ENCODE results near the gene SBF2. TPM values are rescaled to one million over a fixed set of nuclear protein-coding genes. Genes with fewer than 3 reads are reported as not detected.

Gene SBF2
- polyA plus RNA-seq, 1 donor (not counting 4 experiments of a cell fraction or from before 2014, with no cell fraction given) = 24.5 TPM

- no peaks in the 10 kb centered on the region for H3K9me1 ChIP-seq (ENCODE audit: control insufficient read depth, extremely low read depth, insufficient read depth, low read length)
- H3K79me2 ChIP-seq (ENCODE audit: control insufficient read depth, insufficient read depth, low read length) = no peaks in the 10 kb centered on the region
- no peaks in the 10 kb centered on the region for H4K20me1 ChIP-seq (ENCODE audit: control insufficient read depth, extremely low read depth, insufficient read depth, low read length)
- no peak overlapping the region for H3K4me2 ChIP-seq (ENCODE audit: control insufficient read depth, extremely low read depth, insufficient read depth, low read depth, low read length)
- H3K27me3 ChIP-seq (ENCODE audit: control insufficient read depth, extremely low read depth, insufficient read depth, low read length) = no peaks in the 10 kb centered on the region
- dilution Hi-C loops (cut with MboI; ENCODE audit: extremely low pct_ligation_motif_present, low sequenced_read_pairs) = no loop called here
- FAIRE-seq (no peak), DNase-seq (ENCODE audit: low read depth, low spot score) (no peak)
- no peak overlapping the region for H3K4me3 ChIP-seq (ENCODE audit: control insufficient read depth in 2 of 3, extremely low read depth in 1 of 3, insufficient read depth in 2 of 3, low read depth in 1 of 3, low read length in 3 of 3)
- no peaks in the 10 kb centered on the region for H3K4me1 ChIP-seq (ENCODE audit: control insufficient read depth, extremely low read depth, insufficient read depth, low read length)
- no peak overlapping the region for H3K27ac ChIP-seq (ENCODE audit: control insufficient read depth, insufficient read depth, low read length)
- no peak for TF ChIP-seq CTCF (optimal IDR thresholded peaks at IDR 0.05 in 1 of 3, IDR thresholded peaks at IDR 0.05 in 1 of 3, conservative IDR thresholded peaks at IDR 0.05 in 1 of 3; ENCODE audit: extremely low read depth in 1 of 3, insufficient read depth in 2 of 3, low read length in 3 of 3)
- no peak for TF ChIP-seq EZH2 (IDR thresholded peaks at IDR 0.05; ENCODE audit: low read length)
- no peak overlapping the region for H2AFZ ChIP-seq (ENCODE audit: control insufficient read depth, low read length)
- no peak overlapping the region for H3K9ac ChIP-seq (ENCODE audit: control insufficient read depth, extremely low read depth, insufficient read depth, low read length)
- peaks cover 5 to 9% of the 10 kb centered on the region in 2 experiments for H3K36me3 ChIP-seq (ENCODE audit: control insufficient read depth in 2 of 2, extremely low read depth in 1 of 2, insufficient read depth in 2 of 2, low read length in 2 of 2)
- H3K9me3 ChIP-seq (ENCODE audit: control insufficient read depth, low read depth, low read length) = no peaks in the 10 kb centered on the region
Observed at GRCh38 chr11:9962722-9963121, 331.3 kb downstream of the SBF2 start.

DNA sequence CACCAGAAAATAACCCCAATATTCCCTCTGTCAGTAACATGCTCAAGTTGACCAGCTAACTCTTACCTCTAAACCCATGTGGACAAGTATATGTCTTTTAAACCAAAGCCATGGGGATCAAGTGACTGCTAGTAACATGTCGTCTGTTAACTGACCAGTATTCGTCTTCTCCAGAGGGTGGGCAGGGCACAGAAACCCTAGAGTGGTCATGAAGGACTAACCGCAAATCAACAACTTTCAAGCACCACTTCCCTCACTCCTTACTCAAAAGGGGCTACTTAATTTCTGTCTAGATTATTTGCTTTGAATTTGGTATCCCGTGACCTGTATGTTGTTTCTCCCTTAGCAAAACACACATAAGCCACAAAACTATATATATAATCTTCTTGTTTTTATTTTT is 336.9 kb downstream of the SBF2 start:
- H3K9me1 ChIP-seq (ENCODE audit: control insufficient read depth, extremely low read depth, insufficient read depth, low read length) = no peaks in the 10 kb centered on the region
- H3K79me2 ChIP-seq (ENCODE audit: control insufficient read depth, insufficient read depth, low read length) = no peaks in the 10 kb centered on the region
- TF ChIP-seq CTCF (optimal IDR thresholded peaks at IDR 0.05 in 1 of 3, IDR thresholded peaks at IDR 0.05 in 1 of 3, conservative IDR thresholded peaks at IDR 0.05 in 1 of 3; ENCODE audit: extremely low read depth in 1 of 3, insufficient read depth in 2 of 3, low read length in 3 of 3) (no peak), EZH2 (IDR thresholded peaks at IDR 0.05; ENCODE audit: low read length) (no peak)
- H3K9ac ChIP-seq (ENCODE audit: control insufficient read depth, extremely low read depth, insufficient read depth, low read length) = no peak overlapping the region
- no peak overlapping the region for H3K27ac ChIP-seq (ENCODE audit: control insufficient read depth, insufficient read depth, low read length)
- no peak for FAIRE-seq
- no peak overlapping the region for H3K4me3 ChIP-seq (ENCODE audit: control insufficient read depth in 2 of 3, extremely low read depth in 1 of 3, insufficient read depth in 2 of 3, low read depth in 1 of 3, low read length in 3 of 3)
- H3K9me3 ChIP-seq (ENCODE audit: control insufficient read depth, low read depth, low read length) = no peaks in the 10 kb centered on the region
- H3K36me3 ChIP-seq (ENCODE audit: control insufficient read depth in 2 of 2, extremely low read depth in 1 of 2, insufficient read depth in 2 of 2, low read length in 2 of 2) = peaks cover 5 to 9% of the 10 kb centered on the region in 2 experiments
- DNase-seq (ENCODE audit: low read depth, low spot score) = no peak
- H2AFZ ChIP-seq (ENCODE audit: control insufficient read depth, low read length) = no peak overlapping the region
- H3K4me1 ChIP-seq (ENCODE audit: control insufficient read depth, extremely low read depth, insufficient read depth, low read length) = peaks cover 3% of the 10 kb centered on the region
- no peak overlapping the region for H3K4me2 ChIP-seq (ENCODE audit: control insufficient read depth, extremely low read depth, insufficient read depth, low read depth, low read length)
- H3K27me3 ChIP-seq (ENCODE audit: control insufficient read depth, extremely low read depth, insufficient read depth, low read length) = no peaks in the 10 kb centered on the region
- dilution Hi-C loops (cut with MboI; ENCODE audit: extremely low pct_ligation_motif_present, low sequenced_read_pairs) = no loop called here
- H4K20me1 ChIP-seq (ENCODE audit: control insufficient read depth, extremely low read depth, insufficient read depth, low read length) = no peaks in the 10 kb centered on the region

Measured in keratinocyte (primary cell).